ENCODE measurements around the gene TPSAB1.
"Not testable (repeated sequence)": the region's sequence is repeated elsewhere in the genome, so short reads cannot be mapped to it uniquely, and the experiment has no call there.

GRCh38 chr16:1269418-1269817 lies 28.9 kb downstream of the TPSAB1 start:
- not testable (repeated sequence) for TF ChIP-seq CTCF (IDR thresholded peaks at IDR 0.05; ENCODE audit: insufficient read depth, low read length, poor library complexity, severe bottlenecking); EZH2phosphoT487 (conservative IDR thresholded peaks at IDR 0.05; ENCODE audit: low read length)

Data from SU-DHL-6 (cell line).